HG03442 (cell line): ENCODE results near the gene CDK5RAP2.

Source experiments
- ATAC-seq: cut with Tn5 transposase; IDR thresholded peaks from one replicate; pipeline ENCODE4 v1.9.1; 2021; ENCODE audit warnings: mild to moderate bottlenecking, moderate library complexity; ENCODE audit not compliant: unreplicated experiment

Gene CDK5RAP2

DNA sequence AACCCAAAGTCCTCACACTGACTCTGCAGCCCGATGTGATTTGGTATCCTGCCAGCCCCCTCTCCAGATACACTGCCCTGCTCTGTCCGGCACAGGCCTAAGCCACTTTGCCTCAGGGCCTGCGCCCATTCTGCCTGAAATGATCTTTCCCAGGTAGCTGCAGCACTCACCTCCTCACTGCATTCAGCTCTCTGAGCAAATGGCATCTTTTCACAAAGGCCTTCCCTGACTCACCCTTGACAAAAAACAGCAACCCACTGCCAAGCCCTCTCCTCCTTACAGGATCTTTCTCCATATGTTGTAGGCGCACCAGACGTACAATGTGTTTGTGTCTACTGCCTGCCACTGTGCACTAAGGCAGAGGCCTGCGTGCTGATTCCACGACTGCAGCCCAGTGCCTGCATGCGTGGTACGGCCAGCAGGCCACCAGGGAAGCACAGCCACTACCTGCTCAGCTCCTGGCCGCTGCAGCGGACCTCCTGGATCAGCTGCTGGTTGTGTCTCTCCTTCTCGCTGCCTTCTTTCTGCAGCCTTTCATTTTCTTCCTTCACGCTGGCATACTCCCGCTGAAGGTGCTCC, 171.2 kb downstream of the CDK5RAP2 start:
- ATAC-seq, result no peak

- no peak for ATAC-seq
Measured at GRCh38 chr9:120405860-120406259, 174.1 kb downstream of the CDK5RAP2 start.

DNA sequence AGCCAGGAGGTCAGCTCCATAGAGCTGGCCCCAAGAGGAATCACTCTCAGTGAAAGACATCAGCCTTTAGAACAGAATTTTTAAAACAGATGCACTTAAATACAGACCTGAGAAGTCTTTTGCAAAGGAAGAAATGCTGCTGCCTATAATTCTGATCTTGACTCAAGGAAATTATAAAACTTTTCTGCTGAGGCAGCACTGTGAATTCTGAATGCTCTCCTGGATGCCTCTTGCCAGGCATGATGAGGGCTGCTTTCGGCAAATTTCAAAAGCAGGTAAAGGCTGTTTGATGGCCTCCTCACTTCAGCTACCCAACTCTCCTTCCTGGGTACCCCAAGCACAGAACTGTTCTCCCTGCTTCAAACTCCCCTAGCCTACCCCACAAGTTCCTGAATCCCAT, 174.8 kb downstream of the CDK5RAP2 start:
- no peak for ATAC-seq

DNA sequence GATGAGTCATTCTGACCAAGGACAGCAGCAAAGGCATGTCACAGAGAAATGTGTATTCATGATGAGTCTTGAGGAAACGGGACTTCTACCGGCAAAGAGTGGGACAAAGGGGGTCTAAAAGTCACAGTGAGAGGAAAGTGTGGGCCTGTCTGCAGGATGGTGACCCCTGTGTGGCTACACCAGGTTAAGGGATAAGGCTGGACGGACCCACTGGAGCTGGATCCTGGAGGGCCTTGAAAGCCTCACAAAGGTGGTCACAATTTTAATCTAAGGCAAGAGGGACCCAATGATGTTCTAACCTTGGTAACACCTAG, 176.5 kb downstream of the CDK5RAP2 start:
- no peak for ATAC-seq

DNA sequence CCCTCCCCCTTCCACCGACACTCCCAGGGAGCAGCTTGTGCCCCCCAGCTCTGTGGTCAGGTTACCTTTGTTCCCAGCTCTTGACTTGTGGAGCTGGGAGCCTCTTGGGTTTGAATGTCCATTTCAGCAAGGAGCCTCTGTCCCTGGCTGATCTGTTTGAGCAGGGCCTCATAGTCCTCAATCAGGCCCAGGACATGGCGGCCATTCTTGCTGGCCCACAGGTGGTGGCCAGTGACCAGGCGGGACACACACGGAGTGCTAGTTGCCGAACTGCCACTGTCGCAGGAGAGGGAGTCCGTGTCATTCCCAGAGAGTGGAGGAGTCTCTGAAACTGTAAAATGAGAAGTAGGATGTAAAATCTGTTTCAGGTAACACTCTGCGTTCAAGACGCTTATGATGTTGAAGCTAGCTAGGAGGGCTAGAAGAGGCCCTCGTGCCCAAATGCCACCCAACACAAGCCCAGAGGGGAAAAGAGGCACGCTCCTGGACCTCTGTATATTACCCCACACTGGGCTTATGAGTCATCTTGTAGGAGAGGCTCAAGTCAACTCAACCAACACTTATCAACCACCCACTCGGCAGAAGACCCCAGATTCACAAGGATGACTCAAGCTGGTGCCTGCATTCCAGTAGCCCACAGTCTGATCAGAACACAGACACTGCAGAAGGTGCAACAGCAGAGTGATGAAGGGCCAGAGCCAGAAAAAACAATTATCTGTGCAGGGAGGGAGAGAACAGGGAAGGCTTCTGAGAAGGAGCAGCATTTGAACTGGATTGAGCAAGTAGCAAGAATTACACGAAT, 177.0 kb downstream of the CDK5RAP2 start:
- ATAC-seq, result no peak

DNA sequence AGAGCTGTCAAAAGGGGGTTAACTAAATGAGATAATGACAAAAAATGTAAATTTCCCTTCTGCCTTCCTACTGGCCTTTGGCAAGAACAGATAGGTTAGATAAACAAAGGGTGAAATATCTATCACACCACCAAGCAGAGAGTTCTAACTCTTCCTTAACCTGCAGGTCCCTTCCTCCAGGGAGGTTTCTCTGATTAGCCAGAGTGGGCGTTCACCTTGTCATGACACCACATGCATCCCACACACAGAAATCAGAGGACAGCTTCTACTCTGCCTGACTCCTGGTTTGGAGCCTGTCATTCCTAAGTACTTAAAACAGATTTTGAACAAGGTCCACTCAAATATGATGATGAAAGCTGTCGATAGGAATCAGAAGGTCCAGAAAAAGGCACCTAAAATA, 180.0 kb downstream of the CDK5RAP2 start:
- no peak for ATAC-seq

- no peak for ATAC-seq
Measured at GRCh38 chr9:120398286-120398685, 181.7 kb downstream of the CDK5RAP2 start.

GRCh38 chr9:120397453-120397852, 182.5 kb downstream of the CDK5RAP2 start:
- ATAC-seq, result no peak

DNA sequence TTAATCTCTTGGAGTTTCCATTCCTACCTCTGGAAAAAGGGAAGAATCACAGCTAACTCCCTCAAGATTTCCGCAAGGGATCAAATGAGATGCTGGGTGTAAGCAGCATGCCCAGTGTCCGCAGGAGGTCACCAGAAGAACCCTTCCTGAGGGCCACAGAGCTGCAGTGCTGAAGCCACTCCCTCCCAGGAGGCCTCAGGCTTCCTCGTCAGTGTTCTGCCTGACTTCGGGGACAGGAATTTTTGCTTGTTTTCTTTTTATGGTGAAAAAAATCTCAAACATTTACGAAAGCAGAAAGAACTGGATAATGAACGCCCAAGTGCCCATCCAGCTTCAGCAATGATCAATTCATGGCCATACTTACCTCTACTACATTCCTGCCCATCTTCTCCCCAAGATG, 183.0 kb downstream of the CDK5RAP2 start:
- no peak for ATAC-seq

- ATAC-seq, result no peak
Measured at GRCh38 chr9:120396418-120396817, 183.5 kb downstream of the CDK5RAP2 start.

DNA sequence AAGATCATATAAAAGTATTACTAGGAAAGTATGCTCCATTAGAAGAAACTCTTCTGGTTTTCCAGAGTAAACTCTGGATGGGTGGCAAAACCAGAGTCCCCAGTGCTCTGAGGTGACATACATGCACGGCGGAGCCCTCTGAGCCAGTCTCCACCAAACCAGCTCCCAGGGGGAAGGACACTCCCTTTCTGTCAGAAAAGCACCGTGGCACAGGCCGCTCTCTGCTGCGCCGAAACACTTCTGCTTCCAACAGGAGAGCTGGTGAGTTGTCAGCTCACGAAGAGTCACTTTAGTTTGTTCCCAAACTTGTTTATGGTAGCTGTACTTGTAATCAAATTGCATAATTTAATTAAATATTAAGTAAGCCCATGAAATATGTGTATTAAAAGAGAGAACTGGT, 184.6 kb downstream of the CDK5RAP2 start:
- ATAC-seq, result no peak

DNA sequence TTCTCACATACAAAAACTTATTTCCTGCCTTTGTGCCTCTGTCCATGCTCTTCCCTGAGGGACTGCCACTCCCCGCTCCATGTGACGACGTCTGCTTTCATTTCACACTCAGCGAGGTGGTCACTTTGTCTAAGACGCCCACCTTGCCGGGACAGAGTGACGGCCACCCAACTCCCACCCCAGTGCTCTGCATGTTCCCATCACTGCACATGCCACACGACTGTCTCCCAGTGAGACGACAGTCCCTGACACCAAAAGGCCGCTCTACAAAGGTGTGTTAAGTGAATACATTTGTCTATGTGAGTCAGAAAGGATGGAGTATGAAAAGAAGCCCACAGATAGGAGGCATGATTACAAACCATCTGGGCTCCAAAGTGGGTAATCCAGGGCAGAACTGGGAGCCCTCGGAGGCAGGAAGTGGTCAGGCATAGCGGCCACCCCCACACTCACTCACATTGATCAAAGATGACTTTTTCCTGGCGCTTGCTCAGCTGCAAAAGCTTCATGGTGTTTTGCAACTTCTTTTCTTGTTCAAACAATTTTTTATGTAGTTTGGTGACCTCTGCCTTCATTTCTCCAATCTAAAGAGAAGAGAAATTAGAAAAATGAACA, 185.8 kb downstream of the CDK5RAP2 start:
- ATAC-seq, result no peak

DNA sequence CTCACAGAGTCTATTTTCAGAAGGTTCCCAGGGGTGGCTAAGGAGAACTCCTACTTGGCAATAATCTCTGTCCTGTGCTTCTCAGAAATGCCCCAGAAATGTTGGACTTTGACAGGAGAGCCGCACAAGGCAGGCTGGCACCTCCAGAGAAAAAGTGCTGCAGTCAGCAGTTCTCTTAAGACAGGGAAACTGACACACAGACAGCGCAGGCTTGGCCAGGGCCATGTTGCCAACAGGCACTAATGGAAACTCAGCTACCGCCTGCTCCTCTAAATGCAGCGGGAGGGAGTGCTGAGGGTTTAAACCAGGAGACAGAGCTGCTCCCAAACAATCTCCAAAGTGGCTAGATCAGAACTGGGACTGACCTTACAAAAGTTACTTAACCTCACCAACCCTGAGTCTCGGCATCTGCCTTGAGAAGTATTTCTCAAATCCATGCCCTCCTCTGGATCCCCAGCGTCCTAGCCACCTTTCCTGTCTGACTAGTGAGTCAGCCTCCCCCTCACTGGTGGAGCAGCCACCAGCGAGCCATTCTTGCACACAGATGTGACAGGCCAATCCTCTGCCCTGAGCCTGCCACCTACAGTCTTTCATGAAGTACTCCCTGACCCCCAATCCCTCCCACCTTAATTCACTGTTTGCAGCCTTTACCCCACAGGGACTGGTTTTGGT, 186.4 kb downstream of the CDK5RAP2 start:
- no peak for ATAC-seq

- no peak for ATAC-seq
Measured at GRCh38 chr9:120392711-120393110, 187.3 kb downstream of the CDK5RAP2 start.

- no peak for ATAC-seq
Measured at GRCh38 chr9:120392245-120392644, 187.7 kb downstream of the CDK5RAP2 start.

DNA sequence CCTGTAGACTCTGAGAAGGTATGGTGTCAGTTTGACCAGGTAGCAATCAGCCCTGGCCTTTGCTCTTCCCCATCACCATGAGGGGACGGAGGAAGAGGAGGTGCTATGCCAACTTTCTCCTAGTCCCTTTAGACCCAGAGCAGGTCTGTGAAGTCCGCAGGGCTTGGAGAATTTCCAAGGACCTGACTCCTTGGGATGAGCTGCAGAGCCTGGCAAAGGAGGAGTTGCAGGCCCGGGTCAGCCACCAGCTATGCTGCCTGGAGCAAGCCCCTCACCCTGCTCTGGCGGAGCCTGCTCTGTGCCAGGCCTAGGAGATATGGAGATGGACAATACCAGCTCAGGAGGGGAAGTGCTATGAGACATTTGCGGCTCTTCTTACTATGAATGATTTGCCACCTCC, 188.3 kb downstream of the CDK5RAP2 start:
- ATAC-seq, result no peak

- no peak for ATAC-seq
Measured at GRCh38 chr9:120390637-120391190, 189.3 kb downstream of the CDK5RAP2 start.

GRCh38 chr9:120389867-120390266, 190.1 kb downstream of the CDK5RAP2 start:
- no peak for ATAC-seq

GRCh38 chr9:120389300-120389699, 190.7 kb downstream of the CDK5RAP2 start:
- no peak for ATAC-seq

- ATAC-seq, result no peak
Measured at GRCh38 chr9:120388003-120388855, 191.7 kb downstream of the CDK5RAP2 start.
